Spleen (tissue), 7 donors: Measurements from ENCODE around the gene CNOT6.

Experiments used
- CTCF ChIP-seq, 11 experiments: fragments of 200-600 bp in 7 of 11; fragments of 450-650 bp in 4 of 11; sonication (generic) in 4 of 11; IDR thresholded peaks in 8 of 11; conservative IDR thresholded peaks in 3 of 11; 1 replicate in 7 of 11; 2 replicates in 4 of 11; pipeline versions ENCODE4 v1.4.0 to v1.8.0; 2016 to 2021; ENCODE audit warnings: antibody characterized with exemption in 11 of 11, inconsistent platforms in 4 of 11, mild to moderate bottlenecking in 1 of 11
- POLR2A ChIP-seq, 3 donors: fragments of 450-650 bp; IDR thresholded peaks; one replicate each; pipeline ENCODE4 v1.5.1; 2017; ENCODE audit warnings: antibody characterized with exemption in 3 of 3, mild to moderate bottlenecking in 1 of 3
- donor health status: DM: no; HTN: no; CAD: no; lungs with moderate emphysema.
- donor health status: DM: no; HTN: no; CAD: no.
- donor health status: DM: no; HTN: no; CAD: no.

GRCh38 chr5:180541710-180542109 lies 47.5 kb downstream of the CNOT6 start:
- TF ChIP-seq CTCF (IDR thresholded peaks at IDR 0.05 in 8 of 11, conservative IDR thresholded peaks at IDR 0.05 in 3 of 11) (no peak), POLR2A (IDR thresholded peaks at IDR 0.05) (no peak)
